GM23338 (cell line): Measurements from ENCODE around the gene PNKP.

ENCODE experiments used
- CREB1 ChIP-seq: fragments of 250-450 bp; sonication (Bioruptor Pico); IDR thresholded peaks from 2 replicates; pipeline ENCODE4 v1.5.0; 2020; ENCODE audit warnings: low read depth, mild to moderate bottlenecking, moderate library complexity
- EZH2 ChIP-seq: fragments of 200-600 bp; sonication (generic); IDR thresholded peaks from one replicate; pipeline ENCODE4 v1.8.0; 2017; ENCODE audit warnings: antibody characterized with exemption, mild to moderate bottlenecking, low read depth; ENCODE audit not compliant: unreplicated experiment
- POLR2AphosphoS5 ChIP-seq: IDR thresholded peaks from 2 replicates; pipeline ENCODE4 v1.6.1; 2016; ENCODE audit warnings: antibody characterized with exemption, low read depth
- TF ChIP-seq, protein P1 (sequence below), 2 experiments: fragments of 200-600 bp in 1 of 2; sonication (generic) in 1 of 2; conservative IDR thresholded peaks; 2 replicates each; pipeline versions ENCODE4 v1.5.1 to v1.6.1; 2016 to 2017; ENCODE audit warnings: antibody characterized with exemption in 2 of 2, low read depth in 2 of 2, mild to moderate bottlenecking in 2 of 2, moderate library complexity in 1 of 2
- TF ChIP-seq, protein P2 (sequence below): IDR thresholded peaks from one replicate; pipeline ENCODE4 v1.6.1; 2018; ENCODE audit warnings: antibody characterized with exemption; ENCODE audit not compliant: unreplicated experiment

DNA sequence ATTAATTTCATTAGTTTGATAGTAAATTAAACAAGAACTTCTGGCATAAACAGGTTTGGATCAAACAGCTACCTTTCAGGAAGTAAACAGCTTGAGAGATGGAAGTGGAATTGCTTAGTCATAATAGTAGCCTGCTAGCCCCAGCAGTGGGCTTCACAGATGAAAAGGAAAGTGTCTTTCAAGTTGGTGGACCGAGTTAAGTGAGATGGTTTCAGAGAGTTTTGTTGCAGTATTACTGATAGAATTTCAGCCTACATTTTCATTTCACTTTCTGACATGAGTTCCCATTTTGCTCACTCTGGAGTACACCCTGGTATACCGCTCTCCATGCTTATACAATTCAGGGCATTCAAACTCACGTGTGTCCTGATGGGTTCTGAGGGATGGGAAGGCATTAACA, 18.4 kb downstream of the PNKP start:
- TF ChIP-seq, protein P1, sequence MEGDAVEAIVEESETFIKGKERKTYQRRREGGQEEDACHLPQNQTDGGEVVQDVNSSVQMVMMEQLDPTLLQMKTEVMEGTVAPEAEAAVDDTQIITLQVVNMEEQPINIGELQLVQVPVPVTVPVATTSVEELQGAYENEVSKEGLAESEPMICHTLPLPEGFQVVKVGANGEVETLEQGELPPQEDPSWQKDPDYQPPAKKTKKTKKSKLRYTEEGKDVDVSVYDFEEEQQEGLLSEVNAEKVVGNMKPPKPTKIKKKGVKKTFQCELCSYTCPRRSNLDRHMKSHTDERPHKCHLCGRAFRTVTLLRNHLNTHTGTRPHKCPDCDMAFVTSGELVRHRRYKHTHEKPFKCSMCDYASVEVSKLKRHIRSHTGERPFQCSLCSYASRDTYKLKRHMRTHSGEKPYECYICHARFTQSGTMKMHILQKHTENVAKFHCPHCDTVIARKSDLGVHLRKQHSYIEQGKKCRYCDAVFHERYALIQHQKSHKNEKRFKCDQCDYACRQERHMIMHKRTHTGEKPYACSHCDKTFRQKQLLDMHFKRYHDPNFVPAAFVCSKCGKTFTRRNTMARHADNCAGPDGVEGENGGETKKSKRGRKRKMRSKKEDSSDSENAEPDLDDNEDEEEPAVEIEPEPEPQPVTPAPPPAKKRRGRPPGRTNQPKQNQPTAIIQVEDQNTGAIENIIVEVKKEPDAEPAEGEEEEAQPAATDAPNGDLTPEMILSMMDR (conservative IDR thresholded peaks at IDR 0.05; ENCODE audit: low read depth in 2 of 2) = no peak
- TF ChIP-seq CREB1 = no peak
- no peak for TF ChIP-seq EZH2
- TF ChIP-seq POLR2AphosphoS5 = no peak
- TF ChIP-seq, protein P2, sequence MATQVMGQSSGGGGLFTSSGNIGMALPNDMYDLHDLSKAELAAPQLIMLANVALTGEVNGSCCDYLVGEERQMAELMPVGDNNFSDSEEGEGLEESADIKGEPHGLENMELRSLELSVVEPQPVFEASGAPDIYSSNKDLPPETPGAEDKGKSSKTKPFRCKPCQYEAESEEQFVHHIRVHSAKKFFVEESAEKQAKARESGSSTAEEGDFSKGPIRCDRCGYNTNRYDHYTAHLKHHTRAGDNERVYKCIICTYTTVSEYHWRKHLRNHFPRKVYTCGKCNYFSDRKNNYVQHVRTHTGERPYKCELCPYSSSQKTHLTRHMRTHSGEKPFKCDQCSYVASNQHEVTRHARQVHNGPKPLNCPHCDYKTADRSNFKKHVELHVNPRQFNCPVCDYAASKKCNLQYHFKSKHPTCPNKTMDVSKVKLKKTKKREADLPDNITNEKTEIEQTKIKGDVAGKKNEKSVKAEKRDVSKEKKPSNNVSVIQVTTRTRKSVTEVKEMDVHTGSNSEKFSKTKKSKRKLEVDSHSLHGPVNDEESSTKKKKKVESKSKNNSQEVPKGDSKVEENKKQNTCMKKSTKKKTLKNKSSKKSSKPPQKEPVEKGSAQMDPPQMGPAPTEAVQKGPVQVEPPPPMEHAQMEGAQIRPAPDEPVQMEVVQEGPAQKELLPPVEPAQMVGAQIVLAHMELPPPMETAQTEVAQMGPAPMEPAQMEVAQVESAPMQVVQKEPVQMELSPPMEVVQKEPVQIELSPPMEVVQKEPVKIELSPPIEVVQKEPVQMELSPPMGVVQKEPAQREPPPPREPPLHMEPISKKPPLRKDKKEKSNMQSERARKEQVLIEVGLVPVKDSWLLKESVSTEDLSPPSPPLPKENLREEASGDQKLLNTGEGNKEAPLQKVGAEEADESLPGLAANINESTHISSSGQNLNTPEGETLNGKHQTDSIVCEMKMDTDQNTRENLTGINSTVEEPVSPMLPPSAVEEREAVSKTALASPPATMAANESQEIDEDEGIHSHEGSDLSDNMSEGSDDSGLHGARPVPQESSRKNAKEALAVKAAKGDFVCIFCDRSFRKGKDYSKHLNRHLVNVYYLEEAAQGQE = no peak
